GM12801 (cell line): ENCODE data around the gene ASMTL.

ENCODE experiments used
- CTCF ChIP-seq: IDR thresholded peaks from one replicate; pipeline ENCODE4 v1.5.1; 2011; ENCODE audit warnings: control low read depth; ENCODE audit not compliant: insufficient read length; ENCODE audit errors: extremely low read depth

The ASMTL gene

GRCh38 chrX:1416965-1417760, 35.5 kb downstream of the ASMTL start:
- TF ChIP-seq CTCF = no peak

- no peak for TF ChIP-seq CTCF
Observed at GRCh38 chrX:1416327-1416784, 36.4 kb downstream of the ASMTL start.

- TF ChIP-seq CTCF = no peak
Observed at GRCh38 chrX:1412551-1413161, 40.1 kb downstream of the ASMTL start.

GRCh38 chrX:1411326-1411725, 41.4 kb downstream of the ASMTL start:
- TF ChIP-seq CTCF = no peak

GRCh38 chrX:1407035-1407434, 45.7 kb downstream of the ASMTL start:
- TF ChIP-seq CTCF = no peak

GRCh38 chrX:1403228-1403627, 49.5 kb downstream of the ASMTL start:
- no peak for TF ChIP-seq CTCF

- no peak for TF ChIP-seq CTCF
Observed at GRCh38 chrX:1401611-1402430, 50.9 kb downstream of the ASMTL start.
